Prostate gland (tissue), 2 donors: ENCODE data around the gene MSANTD1.

Experiments used
- POLR2A ChIP-seq: fragments of 450-650 bp; IDR thresholded peaks from one replicate; pipeline ENCODE4 v1.6.1; 2016; ENCODE audit warnings: antibody characterized with exemption, mild to moderate bottlenecking
- POLR2AphosphoS5 ChIP-seq: sonication (generic); formaldehyde crosslinking; IDR thresholded peaks from one replicate; pipeline ENCODE4 v1.6.1; 2017; ENCODE audit warnings: antibody characterized with exemption
- TF ChIP-seq, protein P1 (sequence below), 4 experiments: fragments of 200-600 bp in 2 of 4; fragments of 450-650 bp in 2 of 4; sonication (generic) in 2 of 4; IDR thresholded peaks; 1 replicate in 3 of 4; 2 replicates in 1 of 4; pipeline ENCODE4 v1.5.1; 2016 to 2019; ENCODE audit warnings: antibody characterized with exemption in 4 of 4, mild to moderate bottlenecking in 2 of 4, moderate library complexity in 2 of 4

DNA sequence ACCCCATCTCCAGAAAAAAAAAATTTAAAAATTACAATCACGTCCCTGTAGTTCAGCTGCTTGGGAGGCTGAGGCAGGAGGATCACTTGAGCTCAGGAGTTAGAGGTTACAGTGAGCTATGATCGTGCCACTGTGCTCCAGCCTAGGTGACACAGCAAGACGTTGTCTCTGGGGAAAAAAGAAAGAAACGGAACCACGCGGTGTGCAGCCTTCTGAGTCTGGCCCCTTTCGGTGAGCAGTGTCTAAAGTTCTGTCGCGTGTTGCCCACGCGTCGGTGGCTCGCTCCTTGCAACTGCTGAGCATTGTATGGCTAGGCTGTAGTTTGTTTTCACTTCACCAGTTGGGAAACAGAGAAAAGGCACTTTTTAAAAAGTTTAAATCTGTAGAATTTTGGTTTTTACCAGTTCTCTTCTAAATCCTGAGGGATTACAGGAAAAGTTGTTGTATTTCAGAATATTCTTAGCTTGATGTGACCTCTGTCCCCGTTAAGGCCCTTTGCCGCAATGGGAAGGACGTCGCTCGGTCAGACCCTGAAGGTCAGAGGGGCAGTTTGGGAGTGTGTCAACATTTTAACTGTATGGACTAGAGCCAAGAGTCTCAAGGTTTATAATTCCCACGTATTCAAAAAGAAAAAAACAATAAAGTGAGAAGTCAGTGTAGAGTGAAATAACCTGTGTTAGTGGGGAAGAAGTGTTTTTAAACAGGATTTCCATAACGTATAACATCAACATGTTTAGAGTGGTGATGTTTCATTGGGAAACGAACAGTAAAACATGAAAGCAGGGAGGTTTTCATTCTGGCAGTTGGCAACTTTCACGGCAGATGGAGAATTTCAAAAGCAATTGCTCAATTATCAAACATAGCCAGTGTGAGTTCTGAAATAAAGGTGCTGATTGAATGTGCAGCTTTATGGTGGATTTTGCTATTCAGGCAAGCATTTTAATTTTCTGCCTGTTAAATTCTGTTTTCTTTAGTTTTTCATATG lies 45.8 kb upstream of the MSANTD1 start:
- TF ChIP-seq POLR2A (no peak), POLR2AphosphoS5 (no peak)
- TF ChIP-seq, protein P1, sequence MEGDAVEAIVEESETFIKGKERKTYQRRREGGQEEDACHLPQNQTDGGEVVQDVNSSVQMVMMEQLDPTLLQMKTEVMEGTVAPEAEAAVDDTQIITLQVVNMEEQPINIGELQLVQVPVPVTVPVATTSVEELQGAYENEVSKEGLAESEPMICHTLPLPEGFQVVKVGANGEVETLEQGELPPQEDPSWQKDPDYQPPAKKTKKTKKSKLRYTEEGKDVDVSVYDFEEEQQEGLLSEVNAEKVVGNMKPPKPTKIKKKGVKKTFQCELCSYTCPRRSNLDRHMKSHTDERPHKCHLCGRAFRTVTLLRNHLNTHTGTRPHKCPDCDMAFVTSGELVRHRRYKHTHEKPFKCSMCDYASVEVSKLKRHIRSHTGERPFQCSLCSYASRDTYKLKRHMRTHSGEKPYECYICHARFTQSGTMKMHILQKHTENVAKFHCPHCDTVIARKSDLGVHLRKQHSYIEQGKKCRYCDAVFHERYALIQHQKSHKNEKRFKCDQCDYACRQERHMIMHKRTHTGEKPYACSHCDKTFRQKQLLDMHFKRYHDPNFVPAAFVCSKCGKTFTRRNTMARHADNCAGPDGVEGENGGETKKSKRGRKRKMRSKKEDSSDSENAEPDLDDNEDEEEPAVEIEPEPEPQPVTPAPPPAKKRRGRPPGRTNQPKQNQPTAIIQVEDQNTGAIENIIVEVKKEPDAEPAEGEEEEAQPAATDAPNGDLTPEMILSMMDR (IDR thresholded peaks at IDR 0.05), result no peak
